AG09309 (cell line): ENCODE data around the gene MCMBP.

Experiments used
- DNase-seq: peaks from one replicate; pipeline ENCODE4 v3.0.0-alpha.2; 2010; ENCODE audit warnings: low read depth
- H3K4me3 ChIP-seq: 2 replicates; pipeline ENCODE4 v1.5.1; 2011; ENCODE audit warnings: mild to moderate bottlenecking, low read depth, low read length, moderate library complexity; ENCODE audit not compliant: control insufficient read depth
- CTCF ChIP-seq: IDR thresholded peaks from 2 replicates; pipeline ENCODE4 v1.5.1; 2011; ENCODE audit warnings: mild to moderate bottlenecking, low read depth, low read length, inconsistent platforms; ENCODE audit not compliant: insufficient read depth, control insufficient read depth; ENCODE audit errors: missing control alignments

MCMBP gene

DNA sequence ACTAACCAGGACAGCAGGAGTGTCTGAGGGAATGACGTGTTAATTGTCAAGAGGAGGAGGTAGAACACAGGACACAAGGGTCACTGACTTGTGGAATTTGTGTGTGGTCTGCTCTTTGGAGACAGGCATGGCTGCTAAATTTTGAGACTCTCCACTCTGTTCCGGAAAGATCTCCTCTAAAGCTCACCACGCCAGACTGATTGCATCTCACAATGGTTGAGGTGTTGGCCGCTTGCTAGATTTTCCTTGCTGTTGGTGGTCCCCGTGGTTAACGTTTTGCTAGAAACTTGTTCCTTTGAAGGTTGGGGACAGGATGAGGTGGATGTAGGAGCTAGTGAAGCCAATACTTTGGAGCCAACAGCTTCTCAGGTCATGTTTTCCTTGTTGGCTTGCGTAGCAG is 57.0 kb downstream of the MCMBP start:
- no peak overlapping the region for H3K4me3 ChIP-seq
- DNase-seq = no peak
- TF ChIP-seq CTCF = no peak

- DNase-seq = no peak
- no peak overlapping the region for H3K4me3 ChIP-seq
- no peak for TF ChIP-seq CTCF
These were observed 60.0 kb downstream of the MCMBP start for GRCh38 chr10:119812684-119813083.

DNA sequence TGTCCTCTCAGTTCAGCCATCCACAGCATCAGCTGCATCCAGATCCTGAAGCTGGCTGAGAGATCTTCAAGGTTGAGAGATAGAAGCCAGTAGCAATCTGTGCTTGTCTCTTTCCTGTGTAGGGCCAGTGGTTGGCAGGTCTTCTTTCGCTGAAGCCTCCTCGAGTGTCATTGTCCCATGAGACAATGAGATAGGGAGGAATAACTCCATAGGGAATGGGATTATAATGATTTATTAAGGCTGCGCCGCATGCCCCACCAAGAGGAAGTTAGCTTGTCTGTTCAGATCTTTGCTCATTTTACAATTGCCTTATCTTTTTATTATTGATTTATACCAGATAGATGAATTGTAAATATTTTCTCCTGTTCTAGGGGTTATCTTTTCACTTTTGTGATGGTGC is 61.5 kb downstream of the MCMBP start:
- no peak for DNase-seq
- no peak for TF ChIP-seq CTCF
- H3K4me3 ChIP-seq = no peak overlapping the region

DNA sequence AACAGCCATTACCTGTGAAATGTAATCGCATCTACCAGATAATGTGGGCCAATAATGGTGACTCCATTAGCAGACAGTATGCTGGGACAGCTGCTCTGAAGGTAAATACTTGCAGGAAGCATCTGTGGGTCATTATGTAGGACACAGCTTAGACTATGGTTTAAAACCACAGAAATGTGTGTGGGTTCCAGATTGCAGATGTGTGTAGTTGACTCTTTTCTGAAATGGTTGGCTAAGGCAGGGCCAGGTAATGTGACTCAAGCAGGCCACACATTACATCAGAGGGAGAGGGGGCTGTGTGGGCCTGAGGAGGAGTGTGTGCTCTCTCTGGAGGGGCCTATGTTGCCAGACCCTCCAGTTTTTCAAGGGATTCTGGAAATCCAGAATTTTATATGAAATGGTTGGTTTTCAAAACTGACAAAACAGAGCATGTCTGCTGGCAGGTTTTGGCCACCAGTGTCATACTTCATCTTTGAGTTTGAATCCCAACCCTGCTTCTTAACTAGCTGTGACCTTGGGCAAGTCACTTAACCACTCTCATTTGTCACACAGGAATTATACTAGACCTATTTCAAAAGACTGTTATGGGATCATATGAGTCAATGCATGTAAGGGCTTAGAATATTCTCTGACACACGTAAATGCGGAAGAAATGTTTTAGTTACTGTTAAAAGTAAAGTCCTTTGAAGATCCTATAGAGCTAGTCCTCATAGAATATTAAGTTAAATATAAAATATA is 64.5 kb downstream of the MCMBP start:
- no peak for TF ChIP-seq CTCF
- DNase-seq = peak; percentile 54
- no peak overlapping the region for H3K4me3 ChIP-seq

GRCh38 chr10:119806334-119807130 is 66.1 kb downstream of the MCMBP start:
- no peak for DNase-seq
- H3K4me3 ChIP-seq = no peak overlapping the region
- no peak for TF ChIP-seq CTCF

DNA sequence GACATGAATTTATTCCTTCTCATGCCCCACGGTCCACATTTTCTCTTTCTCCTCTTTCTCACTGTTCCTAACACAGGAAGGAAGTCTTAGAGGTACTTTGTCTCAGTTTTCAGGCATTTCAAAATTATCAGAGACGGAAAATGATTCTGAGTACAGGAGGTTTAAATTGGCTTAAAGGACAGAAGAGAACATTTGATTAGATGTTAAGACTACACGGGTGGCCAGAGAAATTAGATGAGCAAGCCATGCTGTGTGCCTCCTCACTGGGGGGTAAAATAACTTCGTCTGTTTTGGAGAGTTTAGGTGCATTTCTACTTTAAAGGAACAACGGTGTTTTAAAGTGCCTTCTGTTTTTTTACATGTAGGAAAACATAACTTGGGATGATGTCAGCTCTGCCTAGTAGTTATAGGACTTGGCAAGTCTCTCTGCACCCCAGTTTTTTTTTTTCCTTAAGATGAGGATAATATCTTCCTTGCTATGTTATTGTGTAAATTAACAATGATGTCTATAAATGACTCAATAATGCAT is 66.9 kb downstream of the MCMBP start:
- no peak for TF ChIP-seq CTCF
- no peak for DNase-seq
- no peak overlapping the region for H3K4me3 ChIP-seq
